Measurements from ENCODE around the gene LRMDA. TPM values are rescaled to one million over a fixed set of nuclear protein-coding genes. Genes with fewer than 3 reads are reported as not detected.

The LRMDA gene
- total and polyA plus RNA-seq, 2 of the 8 experiments (the other 6 are each of a cell fraction or from before 2014, with no cell fraction given) = 0.86 to 2.8 TPM

DNA sequence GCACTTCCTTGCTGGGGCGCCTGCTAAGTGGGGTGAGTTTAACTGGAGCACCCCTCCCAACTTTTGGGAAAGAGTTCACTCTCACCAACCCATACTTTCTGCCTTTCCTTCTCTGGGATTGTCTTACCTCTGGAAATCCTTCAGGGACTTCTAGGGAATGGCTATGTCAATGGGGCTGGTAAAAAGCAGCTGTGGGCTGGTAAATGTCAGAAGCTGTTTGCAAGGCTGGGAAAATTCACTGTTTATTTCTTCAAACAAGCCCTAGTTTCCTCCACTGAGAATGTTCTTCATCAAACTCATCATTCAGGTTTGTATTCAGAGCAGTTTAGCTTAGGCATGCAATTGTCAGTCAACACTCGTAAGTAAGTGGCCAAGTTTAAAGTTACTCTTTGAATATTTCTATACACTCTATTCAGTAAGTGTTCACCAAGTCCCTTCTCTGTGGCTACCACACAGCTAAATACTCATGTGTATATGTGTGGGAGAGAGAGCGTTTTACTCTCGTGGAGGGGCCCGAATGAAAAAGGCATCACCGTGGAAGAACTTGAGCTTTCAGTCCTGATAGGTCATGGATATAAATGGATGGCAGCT, 654.8 kb downstream of the LRMDA start (continued):
- no peak for TF ChIP-seq RNF2 (IDR thresholded peaks at IDR 0.05; ENCODE audit: borderline replicate concordance, low read depth, low read length, missing control alignments, poor library complexity, severe bottlenecking)
- TF ChIP-seq POLR2A (IDR thresholded peaks at IDR 0.05; ENCODE audit: control extremely low read depth in 1 of 2, low read depth in 2 of 2, low read length in 2 of 2) = no peak
- TF ChIP-seq KDM1A (IDR thresholded peaks at IDR 0.05; ENCODE audit: borderline replicate concordance, low read length) = no peak
- no peak for TF ChIP-seq RAD21 (IDR thresholded peaks at IDR 0.05 in 1 of 2, conservative IDR thresholded peaks at IDR 0.05 in 1 of 2; ENCODE audit: low read depth in 2 of 2, low read length in 2 of 2)
- no peak for TF ChIP-seq PHF8 (conservative IDR thresholded peaks at IDR 0.05; ENCODE audit: low read depth, low read length)
- TF ChIP-seq, protein P1, sequence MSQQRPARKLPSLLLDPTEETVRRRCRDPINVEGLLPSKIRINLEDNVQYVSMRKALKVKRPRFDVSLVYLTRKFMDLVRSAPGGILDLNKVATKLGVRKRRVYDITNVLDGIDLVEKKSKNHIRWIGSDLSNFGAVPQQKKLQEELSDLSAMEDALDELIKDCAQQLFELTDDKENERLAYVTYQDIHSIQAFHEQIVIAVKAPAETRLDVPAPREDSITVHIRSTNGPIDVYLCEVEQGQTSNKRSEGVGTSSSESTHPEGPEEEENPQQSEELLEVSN (IDR thresholded peaks at IDR 0.05) = no peak
- TF ChIP-seq TEAD4 (IDR thresholded peaks at IDR 0.05; ENCODE audit: low read depth, low read length) = no peak
- no peak for TF ChIP-seq EP300 (IDR thresholded peaks at IDR 0.05; ENCODE audit: borderline replicate concordance in 1 of 2, low read depth in 2 of 2, low read length in 2 of 2)
